Activated CD4-positive, alpha-beta T cell treated with anti-CD3 and anti-CD28 coated beads, Interleukin-2, Interleukin-6, amounts not matched to agents 100 ng/mL and 50 ng/mL, durations not matched to agents 16 hours and 8 hours (primary cell): Measurements from ENCODE around the gene CCDC18.
A peak's percentile ranks its signal among the peaks of the same experiment; 100 is the strongest.
"Not testable (repeated sequence)": the region's sequence is repeated elsewhere in the genome, so short reads cannot be mapped to it uniquely, and the experiment has no call there.

Experiments
- DNase-seq: peaks from one replicate; pipeline ENCODE4 v3.0.0-alpha.2; 2020

CCDC18 gene

DNA sequence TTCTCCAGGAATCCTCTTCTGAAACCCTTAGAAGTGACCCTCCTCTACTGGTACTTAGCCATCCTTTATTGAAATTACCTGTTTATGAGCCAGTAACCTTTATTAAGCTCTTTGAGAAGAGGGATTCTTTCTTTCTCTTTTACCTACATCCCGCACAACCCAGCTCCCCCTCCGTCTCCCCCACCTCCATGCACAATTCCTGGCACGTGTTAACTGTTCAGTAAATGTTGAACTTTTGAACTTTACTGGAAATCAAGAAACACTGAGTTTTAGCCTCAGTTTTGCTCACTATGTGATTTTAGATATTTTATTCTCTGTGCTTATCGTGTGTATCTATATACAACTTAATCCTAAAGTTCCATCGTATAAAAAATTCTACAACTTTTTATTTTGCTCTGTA, 2.1 kb upstream of the CCDC18 start:
- DNase-seq, result no peak

DNA sequence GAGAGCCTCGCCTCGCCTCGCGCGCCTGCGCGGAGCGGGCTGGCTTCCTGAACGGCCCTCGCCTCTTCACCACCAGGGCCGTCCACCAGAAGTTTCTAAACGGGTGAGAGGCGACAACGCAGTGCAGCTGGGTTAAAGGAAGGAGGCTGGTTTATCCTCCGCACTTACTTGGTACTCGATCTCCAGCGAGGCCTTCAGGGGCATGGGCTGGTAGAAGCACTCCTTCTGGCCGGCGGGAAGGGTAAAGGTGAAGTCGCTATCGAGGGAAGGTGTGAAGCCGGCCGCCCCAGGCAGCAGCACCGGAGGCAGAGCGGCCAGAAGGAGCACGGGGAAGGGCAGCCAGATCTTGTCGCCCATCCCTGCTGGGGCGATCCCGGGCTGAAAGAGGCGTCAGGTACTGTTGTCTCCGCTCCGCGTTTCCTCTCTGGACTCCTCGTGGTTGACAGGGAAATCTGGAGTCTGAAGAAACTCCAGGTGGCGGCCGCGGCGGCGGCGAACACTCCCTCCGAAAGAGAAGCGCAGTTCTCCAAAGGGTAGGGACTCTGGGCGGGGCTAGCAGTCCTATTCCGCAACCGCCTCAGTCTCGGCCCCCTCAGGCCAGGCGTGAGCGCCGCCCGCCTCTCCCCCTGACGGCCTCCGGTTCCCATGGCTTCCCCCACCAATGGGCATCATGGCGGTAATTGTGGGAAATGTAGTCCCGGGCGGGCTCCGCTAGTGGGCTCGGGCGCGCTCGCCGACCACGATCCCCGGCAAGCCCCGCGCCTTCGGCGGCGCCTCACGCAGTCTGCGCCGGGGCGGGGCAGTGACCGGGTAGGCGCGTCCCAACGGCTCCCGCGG, 420 bp upstream of the CCDC18 start, which contains the start of gene TMED5:
TSS of gene TMED5 (minus strand) at position 528 of the 837 bp plus-strand sequence. CDS start at position 357, 171 bp downstream.
- peak; percentile 98 for DNase-seq

DNA sequence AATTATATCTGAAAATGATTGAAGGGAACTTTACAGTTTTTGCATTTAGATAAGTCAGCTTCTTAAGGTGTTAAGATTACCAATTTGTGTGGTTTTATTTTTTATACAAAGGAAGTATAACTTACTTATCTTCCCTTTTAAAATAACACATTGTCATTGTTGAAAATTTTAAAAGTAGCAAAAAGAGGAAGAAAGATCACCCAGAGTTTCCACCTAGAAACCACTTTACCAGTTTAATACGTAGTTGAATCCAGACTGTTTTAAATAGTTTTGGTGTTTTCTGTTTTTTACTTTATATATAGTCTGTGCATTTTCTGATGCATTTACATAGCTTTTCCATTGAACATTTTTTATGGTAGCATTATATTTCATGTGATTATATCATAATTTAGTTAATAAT, 6.1 kb downstream of the CCDC18 start:
- DNase-seq, result no peak

DNA sequence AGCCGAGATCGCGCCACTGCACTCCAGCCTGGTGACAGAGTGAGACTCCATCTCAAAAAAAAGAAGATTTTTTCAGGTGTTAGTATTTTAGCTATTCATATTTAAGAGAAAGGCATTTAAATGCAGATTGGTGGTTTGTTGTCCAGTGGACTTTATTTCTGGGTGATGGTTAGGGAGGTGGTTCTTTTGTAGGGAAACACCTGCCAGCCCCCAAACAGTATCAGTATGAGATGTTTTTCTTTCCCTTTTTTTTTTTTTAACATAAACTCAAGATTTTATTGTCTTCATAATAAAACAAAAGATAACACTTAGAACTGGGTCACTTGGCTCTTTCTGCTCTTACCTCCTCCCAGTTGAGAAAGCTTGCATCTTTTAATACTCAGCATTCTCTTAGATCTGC, 9.9 kb downstream of the CCDC18 start:
- DNase-seq, result no peak

DNA sequence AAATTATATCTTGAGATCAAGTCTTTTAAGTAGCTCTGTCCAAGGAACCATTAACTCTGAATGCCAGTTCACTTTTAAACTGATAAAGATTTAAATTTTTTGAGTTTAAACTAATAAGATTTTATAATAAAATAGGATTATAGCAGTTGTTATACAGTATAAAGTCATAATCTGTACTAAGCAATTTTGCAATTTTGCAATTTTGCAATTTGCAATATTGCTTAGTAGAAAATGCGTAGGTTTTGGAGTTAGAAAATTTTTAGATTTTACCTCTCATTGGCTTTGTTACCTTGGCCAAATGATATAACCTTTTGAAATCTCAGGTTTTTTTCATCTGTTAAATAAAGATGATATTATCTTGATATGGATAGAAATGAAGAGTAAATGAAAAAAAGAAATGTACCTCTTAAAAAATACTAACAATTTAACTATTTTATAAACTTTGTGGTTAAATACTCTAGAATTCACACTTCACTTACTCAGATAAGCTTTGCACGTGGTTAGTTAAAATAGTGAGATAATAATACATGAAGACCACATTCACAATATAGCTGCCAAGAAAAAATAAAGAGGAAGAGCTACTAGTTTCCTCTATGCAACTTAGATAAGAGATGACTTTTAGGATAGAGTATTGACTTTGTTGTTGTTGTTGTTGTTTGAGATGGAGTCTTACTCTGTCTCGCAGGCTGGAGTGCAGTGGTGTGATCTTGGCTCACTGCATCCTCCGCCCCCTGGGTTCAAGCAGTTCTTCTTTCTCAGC, 13.9 kb downstream of the CCDC18 start:
- no peak for DNase-seq

DNA sequence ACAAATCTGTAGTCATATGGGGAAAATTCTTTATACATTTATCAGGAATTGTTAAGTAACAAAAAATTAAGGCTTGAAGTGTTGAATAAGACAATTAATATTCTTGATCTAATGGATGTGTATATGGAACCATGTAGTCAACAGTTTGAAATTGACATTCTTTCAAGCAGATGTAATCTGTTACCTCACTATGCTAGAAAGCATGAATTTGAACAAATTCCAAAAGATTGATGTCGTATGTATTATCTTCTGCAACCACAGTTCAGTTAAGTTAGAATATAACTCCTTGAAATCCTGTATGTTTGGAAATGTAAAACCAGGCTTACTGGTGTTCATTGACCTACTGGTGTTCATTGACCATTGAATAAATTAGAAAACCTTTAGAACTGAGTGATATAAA, 16.1 kb downstream of the CCDC18 start:
- DNase-seq, result no peak

DNA sequence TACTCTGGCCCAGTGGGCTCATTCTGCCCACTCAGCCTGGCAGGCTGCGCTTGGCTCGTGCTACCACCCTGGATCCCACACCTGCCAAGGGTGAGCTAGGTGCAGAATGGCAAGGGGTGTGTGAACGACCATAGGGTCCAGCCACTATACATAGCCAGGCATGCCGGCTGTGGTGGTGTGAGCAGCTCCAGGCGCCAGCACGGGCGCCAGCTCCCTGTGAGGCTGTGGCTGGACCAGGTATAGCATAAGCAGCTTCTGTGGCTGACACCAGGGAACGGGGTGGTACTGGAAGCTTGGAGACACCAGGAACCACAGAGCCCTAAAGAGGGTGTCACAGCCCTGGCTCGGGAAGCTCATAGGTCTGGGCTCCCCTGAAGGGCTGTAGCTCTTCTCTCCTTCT, 18.6 kb downstream of the CCDC18 start:
- no peak for DNase-seq

DNA sequence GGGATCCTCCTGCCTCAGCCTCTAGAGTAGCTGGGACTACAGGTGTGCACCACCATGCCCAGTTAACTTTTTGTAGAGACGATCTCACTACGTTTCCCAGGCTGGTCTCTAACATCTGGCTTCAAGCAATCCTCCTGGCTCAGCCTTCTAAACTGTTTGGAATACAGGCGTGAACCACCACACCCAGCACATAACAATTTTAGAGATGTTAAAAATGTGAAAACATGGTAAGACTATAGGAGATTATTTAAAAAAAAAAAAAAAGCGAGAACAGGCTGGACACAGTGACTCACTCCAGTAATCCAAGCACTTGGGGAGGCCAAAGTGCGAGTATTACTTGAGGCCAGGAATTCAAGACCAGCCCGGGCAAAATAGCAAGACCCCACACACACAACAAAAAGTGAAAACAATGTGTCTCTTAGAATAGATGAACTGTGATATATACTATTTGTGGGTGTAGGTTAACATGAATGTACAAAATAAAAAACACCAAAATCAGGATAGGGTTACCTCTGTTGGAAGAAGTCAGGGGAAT, 19.6 kb downstream of the CCDC18 start:
- DNase-seq, result no peak

DNA sequence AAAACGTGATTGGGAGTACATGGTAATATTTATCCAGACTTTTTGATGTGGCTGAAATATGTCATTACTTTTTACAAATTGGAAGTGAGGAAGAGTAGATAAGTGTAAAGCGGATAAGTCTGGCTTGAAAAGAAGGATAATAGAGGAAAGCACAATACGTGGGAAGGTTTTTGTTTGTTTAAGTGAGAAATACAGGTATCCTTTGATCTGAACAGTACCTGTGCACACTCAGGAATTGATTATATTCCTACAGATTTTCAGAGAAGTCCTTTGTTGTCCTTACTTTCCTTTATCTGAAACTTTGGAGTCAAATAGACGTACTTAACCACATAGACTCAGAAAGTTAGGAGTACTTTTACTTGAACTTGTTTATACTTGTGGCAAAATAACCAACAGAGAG, 20.2 kb downstream of the CCDC18 start:
- no peak for DNase-seq

DNA sequence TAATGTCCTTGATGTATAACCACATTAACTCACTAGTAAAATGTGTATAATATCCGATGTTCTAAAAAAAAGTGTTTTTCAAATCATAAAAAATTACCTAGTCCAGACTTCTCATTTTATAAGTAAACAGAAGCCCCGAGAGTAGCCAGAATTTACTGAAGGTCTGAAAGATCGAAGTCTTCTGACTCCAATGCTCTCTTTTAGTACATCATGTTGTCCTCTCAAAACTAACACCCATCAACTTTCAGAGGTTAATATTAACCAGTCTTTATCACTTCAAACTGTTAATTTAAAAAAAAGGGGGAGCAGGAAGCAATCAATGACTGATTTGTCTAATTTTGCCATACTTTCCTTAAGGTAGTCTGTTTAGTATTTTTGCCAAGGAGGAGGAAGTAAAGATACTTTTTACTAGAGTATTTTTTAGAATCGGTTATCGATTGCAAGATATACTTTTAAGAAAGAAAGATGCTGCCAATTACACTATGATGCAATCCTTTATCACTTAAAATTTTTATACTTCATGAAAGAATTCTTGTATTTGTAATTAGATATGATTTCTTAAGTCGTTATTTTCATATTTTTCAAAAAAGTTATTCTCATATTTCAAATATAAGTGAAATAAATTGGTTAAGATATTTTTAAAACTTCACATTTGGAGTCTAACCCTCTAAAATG, 25.5 kb downstream of the CCDC18 start:
- DNase-seq, result no peak

DNA sequence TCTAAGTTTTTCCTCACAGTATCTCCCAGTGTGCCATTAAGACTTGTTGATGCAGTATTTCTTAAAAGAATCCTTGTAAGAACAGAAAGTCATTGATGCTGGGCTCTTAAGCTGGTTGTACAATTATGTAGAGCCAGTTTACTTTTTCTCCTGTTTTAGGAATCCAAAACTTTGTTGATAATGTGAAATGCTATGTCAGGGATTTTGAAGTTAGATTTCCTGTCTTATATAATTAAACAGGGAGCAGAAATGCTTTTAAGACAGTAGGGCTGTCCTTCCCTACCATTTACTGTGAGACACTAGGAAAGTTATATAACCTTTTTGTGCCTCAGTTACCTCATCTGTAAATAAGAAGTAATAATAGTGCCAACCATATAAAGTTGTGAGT, 26.0 kb downstream of the CCDC18 start:
- no peak for DNase-seq

DNA sequence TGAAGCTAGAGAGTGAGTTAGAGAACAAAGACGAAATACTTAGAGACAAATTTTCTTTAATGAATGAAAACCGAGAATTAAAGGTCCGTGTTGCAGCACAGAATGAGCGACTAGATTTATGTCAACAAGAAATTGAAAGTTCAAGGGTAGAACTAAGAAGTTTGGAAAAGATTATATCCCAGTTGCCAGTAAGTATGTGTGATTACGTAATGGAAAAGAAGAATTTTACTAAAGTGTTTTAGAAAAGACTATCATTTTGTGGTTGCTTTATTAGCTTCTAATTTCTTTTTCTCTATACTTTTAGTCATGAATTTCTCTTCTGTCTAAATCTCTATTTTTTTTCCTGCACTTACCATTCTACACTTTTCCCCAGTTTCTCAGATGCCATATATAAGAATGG, 26.7 kb downstream of the CCDC18 start:
- no peak for DNase-seq

DNA sequence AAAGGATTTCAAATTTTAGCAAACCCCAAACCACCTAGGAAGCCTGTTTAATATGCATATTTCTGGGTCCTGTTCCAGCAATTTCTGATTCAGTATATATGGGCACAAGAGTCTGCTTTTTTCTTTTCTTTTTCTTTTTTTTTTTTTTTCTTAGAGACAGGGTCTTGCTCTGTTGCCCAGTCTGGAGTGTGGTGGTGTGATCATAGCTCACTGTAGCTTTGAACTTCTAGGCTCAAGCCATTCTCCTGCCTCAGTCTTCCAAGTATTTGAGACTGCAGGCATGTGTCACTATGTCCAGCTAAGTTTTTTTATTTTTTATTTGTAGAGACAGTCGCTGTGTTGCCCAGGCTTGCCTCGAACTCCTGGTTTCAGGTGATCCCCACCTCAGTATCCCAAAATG, 34.8 kb downstream of the CCDC18 start:
- DNase-seq, result no peak

DNA sequence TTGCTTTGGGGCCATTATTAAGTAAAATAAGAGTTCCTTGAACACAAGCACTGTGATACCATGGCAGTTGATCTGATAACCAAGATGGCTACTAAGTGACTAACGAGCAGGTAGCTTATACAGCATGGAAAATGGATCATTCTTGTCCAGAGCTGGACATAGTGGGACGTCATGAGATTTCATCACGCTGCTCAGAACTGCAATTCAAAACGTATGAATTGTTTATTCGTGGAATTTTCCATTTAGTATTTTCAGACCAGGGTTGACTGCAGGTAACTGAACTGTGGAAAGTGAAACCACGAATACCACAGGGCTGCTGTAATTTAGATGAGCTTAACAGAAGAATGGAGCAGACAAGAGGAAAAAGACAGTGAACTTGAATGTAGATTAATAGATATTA, 38.9 kb downstream of the CCDC18 start:
- peak; percentile 49 for DNase-seq

DNA sequence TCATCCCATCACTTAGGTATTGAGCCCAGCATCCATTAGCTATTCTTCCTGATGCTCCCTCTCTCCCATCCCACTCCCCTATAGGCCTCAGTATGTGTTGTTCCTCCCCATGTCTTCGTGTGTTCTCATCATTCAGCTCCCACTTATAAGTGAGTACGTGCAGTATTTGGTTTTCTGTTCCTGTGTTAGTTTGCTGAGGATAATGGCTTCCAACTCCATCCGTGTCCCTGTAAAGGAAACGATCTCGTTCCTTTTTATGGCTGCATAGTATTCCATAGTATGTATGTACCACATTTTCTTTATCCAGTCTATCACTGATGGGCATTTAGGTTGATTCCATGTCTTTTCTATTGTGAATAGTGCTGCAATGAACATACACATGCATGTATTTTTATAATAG, 40.2 kb downstream of the CCDC18 start:
- DNase-seq, result not testable (repeated sequence)

DNA sequence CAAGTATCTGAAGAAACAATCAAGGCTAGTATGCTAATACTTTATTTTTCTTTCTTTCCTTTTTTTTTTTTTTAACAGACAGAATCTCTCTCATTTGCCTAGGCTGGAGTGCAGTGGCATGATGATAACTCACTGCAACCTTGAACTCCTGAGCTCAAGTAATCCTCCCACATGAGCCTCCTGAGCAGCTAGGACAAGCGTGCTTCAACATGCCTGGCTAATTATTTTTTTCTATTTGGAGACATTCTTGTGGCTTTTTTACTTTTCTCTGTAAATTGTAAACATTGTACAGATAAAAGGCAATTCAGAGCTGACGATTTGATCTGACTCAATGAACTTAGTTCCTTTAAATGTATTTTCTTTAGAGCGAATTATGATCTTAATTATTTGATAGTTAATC, 41.4 kb downstream of the CCDC18 start:
- no peak for DNase-seq

DNA sequence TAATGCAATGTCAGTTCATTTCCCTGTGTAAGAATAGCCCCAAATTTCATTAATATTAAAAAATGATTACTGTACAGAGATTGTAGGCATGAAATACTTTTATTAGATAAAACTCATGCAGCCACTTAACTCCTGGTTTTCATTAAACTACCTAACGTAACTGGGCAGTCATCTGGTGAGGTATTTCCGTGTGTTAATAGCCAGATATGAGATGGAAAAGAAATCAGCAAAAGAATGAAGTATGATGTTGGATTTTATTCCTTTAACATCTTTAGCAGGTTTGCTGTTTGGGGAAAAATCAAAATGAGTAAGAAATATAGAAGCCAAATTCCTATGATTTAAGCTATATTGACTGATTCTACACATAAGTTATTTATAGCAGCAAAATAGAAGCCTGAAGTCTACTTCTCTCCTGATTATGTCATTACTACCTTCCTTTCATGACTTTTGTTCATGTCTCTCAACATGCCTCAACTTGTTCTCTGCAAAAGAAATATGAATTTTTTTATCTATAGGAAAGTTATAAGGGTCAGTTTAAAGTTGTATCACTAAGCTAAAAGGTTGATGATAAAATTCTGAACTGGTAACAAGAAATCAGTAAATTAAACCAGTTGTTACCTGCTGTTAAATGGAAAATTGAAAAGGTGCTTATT, 42.6 kb downstream of the CCDC18 start:
- DNase-seq, result no peak

DNA sequence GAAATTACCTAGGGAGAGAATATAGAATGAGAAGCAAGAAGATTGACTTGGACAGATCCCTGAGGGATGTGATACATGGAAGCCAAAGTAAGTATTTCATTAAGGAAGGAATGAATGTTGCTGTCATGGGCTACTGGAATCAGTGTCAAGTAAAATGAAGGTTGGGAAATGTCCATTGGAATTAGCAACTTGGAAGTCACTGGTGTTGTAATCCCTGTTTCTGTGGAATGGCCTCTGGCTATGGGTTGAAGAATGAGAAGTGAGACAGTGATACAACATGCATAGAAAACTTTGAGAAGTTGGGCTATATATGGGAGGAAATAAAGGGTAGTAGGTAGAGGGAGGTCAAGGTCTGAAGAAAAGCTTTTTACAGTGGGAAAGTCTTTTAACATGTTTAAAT, 54.7 kb downstream of the CCDC18 start:
- no peak for DNase-seq

DNA sequence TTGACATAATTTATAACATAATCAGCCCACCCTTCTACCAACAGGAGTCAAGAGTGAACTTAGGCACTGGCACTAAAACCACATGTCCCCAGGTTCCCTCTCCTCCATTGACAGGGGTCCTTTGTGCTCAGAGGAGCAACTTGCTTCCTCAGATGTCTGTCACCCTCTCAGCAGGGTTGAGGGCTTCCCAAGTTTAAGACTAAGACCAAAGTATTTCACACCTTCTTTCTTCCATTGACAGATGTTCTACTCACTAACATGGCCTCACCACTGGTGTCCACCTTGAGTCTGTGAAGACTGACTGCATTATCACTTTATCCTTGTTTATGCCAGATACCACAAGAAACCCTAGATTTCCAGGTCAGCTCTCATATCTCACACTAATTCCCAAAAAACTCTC, 56.5 kb downstream of the CCDC18 start:
- DNase-seq, result no peak

DNA sequence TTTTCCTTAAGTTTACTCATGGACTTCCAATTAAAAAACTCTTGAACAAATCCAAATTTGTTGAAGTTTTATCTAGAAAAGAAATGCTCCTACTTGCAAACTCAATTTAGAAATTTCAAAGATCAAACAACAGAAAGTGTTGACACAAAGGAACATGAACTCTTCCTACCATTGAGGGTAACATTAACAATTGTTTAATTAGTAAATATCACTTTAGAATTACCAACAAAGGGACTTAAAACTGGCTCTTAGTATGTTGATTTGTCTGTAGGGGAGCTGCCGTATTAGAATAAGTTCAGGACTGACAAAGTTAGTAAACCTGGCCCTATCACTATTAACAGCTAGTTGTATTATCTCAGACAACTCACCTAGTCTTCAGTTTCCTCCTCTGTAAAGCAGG, 57.9 kb downstream of the CCDC18 start:
- DNase-seq, result no peak

DNA sequence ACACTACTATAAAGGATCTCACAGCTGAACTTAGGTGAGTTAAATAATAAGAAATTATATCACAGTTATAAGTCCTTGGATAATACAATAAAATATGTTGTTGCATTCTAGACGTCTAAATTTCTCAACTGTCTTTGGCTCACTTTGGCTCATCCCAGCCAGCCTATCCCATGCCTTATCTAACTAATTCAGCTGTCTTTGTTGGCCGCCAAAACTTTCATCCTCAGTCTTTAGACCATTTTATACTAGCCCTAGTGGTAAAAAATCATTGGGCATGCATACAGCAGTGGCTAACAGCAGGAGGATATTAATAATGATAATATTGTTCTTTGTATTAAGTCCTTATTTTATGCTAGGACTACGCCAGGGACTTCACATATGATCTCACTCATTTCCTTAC, 59.3 kb downstream of the CCDC18 start:
- DNase-seq, result no peak

DNA sequence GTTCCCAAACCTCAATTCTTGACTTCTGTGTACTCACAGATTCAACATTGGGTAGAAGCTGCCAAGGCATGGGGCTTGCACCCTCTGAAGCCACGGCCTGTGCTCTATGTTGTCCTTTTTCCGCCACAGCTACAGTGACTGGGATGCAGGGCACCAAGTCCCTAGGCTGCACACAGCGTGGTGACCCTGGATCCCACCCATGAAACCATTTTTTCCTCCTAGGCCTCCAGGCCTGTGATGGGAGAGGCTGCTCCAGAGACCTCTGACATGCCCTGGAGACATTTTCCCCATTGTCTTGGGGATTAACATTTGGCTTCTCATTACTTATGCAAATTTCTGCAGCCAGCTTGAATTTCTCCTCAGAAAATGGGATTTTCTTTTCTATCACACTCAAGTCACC, 62.7 kb downstream of the CCDC18 start:
- DNase-seq, result not testable (repeated sequence)
